ENCODE results near the gene GLIS1. TPM values are rescaled to one million over a fixed set of nuclear protein-coding genes. Genes with fewer than 3 reads are reported as not detected.

The GLIS1 gene
- total RNA-seq, 1 donor from 2014 or later: 17.4 TPM

DNA sequence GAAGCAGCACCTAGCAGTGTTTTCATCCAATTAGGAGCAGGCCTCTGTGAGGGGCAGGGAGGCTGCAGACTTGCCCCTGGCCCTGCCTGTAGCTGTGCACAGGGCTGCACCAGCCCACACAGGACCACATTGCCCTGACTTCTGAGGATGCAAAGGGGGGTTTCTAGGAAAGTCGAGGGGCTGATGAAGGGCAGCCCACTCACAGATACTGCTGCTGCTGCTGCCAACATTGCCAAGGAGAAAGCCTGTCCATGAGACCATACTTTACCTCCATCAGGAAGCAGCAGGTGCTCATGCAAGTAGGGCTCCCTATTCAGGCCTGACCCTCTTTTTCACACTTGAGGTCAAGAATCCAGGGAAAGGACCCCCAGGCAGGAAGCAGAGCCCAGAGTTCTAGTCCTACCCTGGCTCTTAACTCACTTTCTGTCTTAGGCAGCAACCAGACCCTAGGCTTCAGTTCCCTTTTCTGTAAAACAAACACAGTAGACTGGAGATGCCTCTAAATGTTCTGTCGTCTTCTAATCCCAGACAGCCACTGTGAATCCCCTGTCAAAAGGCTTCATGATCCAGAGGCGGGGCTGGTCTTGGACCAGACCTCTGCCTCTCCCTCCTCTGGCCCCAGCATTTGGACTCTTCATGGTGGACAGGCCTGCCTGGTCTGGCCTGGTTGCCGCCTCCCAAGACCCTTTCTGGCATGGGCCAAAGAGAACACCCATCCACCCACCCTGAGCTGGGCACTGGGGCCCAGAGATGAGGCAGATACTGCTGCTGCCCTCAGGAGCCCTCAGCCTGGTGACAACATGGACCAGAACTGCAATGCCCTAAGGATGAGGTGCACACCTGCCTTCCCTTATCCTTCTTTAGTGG, 120.2 kb downstream of the GLIS1 start:
- TF ChIP-seq, protein P1, sequence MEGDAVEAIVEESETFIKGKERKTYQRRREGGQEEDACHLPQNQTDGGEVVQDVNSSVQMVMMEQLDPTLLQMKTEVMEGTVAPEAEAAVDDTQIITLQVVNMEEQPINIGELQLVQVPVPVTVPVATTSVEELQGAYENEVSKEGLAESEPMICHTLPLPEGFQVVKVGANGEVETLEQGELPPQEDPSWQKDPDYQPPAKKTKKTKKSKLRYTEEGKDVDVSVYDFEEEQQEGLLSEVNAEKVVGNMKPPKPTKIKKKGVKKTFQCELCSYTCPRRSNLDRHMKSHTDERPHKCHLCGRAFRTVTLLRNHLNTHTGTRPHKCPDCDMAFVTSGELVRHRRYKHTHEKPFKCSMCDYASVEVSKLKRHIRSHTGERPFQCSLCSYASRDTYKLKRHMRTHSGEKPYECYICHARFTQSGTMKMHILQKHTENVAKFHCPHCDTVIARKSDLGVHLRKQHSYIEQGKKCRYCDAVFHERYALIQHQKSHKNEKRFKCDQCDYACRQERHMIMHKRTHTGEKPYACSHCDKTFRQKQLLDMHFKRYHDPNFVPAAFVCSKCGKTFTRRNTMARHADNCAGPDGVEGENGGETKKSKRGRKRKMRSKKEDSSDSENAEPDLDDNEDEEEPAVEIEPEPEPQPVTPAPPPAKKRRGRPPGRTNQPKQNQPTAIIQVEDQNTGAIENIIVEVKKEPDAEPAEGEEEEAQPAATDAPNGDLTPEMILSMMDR (IDR thresholded peaks at IDR 0.05): no peak
- Mint-ChIP-seq H3K4me3 (ENCODE audit: unreplicated experiment) (no peak overlapping the region), H3K4me1 (ENCODE audit: low read depth) (peaks cover 13% of the 10 kb centered on the region), H3K36me3 (ENCODE audit: low read depth) (no peaks in the 10 kb centered on the region), H3K27ac (ENCODE audit: unreplicated experiment) (no peak overlapping the region), H3K9me3 (ENCODE audit: low read depth) (no peaks in the 10 kb centered on the region), H3K27me3 (ENCODE audit: low read depth) (no peaks in the 10 kb centered on the region)
- peak; percentile 56 for DNase-seq (ENCODE audit: low spot score)

DNA sequence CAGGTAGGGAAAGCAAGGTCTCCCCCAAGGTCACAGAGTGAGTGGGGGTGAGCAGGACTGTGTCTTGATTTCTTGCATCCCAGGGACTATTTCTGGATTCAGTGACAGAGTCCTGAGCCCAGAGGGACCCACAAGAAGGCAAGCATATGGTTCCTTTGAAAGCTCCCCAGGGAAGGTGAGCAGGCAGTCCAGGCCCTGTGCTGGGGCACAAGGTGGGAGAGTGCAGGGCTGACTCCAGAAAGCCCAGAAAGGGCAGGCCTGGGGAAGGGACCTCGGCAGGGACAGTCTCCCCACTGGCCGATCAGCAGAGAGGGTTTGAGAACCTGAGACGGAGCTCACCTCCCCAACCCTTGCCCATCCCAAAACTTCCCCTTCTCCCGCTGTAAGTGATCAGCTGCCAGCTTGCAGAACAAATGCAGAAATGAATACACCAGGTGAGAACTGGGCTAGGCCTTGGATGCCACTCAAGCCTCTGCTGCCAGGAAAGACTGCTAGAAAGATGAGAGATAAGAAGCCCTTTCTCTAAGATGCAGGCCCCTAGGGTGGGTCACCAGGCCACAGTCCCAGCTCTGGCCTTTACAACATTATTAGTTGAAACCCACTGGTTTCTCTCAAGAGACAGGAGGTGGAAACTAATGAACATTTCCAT, 121.0 kb downstream of the GLIS1 start:
- peak; percentile 44 for DNase-seq (ENCODE audit: low spot score)
- H3K9me3 Mint-ChIP-seq (ENCODE audit: low read depth): no peaks in the 10 kb centered on the region
- no peaks in the 10 kb centered on the region for H3K36me3 Mint-ChIP-seq (ENCODE audit: low read depth)
- H3K4me1 Mint-ChIP-seq (ENCODE audit: low read depth): peaks cover 12% of the 10 kb centered on the region
- H3K4me3 Mint-ChIP-seq (ENCODE audit: unreplicated experiment): no peak overlapping the region
- no peaks in the 10 kb centered on the region for H3K27me3 Mint-ChIP-seq (ENCODE audit: low read depth)
- no peak overlapping the region for H3K27ac Mint-ChIP-seq (ENCODE audit: unreplicated experiment)
- TF ChIP-seq, protein P1 (IDR thresholded peaks at IDR 0.05): no peak

DNA sequence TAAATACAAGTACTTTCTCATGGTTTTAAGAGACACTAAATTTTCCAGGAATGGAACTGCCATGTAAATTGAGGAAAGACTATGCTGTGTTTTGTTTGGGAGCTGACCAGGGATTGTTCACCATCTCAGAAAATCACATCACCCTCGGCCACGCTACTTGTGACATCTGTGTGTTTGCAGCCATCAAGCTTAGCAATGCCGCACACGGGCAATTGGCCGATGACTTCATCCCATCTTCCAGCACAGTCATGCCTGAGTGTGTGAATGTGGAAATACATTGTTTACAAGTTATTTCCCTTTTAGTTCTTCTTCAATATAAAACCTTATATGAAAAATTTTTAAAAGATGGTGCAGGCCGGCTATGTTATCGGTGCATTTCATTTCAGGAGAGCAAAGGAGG, 121.6 kb downstream of the GLIS1 start:
- Mint-ChIP-seq H3K4me1 (ENCODE audit: low read depth) (peaks cover 7% of the 10 kb centered on the region), H3K27ac (ENCODE audit: unreplicated experiment) (no peak overlapping the region), H3K4me3 (ENCODE audit: unreplicated experiment) (no peak overlapping the region), H3K9me3 (ENCODE audit: low read depth) (peaks cover 2% of the 10 kb centered on the region), H3K36me3 (ENCODE audit: low read depth) (peaks cover 2% of the 10 kb centered on the region), H3K27me3 (ENCODE audit: low read depth) (no peaks in the 10 kb centered on the region)
- TF ChIP-seq, protein P1 (IDR thresholded peaks at IDR 0.05): no peak
- DNase-seq (ENCODE audit: low spot score): peak; percentile 30

DNA sequence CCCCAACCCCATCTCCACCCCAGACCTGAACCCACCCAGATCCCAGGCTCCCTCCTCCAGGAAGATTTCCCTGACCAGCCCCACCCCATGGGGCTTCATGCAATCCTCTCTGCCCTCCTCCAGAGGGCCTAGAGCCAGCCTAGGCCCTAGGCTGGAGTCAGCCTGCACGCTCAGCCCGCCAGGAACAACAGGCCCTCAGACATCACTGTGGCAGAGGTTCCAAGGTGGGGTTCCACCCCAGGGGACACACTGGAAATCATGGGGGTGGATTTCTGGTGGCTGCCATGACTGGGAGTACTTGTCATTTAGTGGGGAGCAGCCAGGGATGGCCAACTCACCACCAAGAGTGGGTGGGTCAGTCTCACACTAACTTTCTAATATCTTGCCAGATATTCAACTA, 122.0 kb downstream of the GLIS1 start:
- H3K4me3 Mint-ChIP-seq (ENCODE audit: unreplicated experiment): no peak overlapping the region
- H3K27ac Mint-ChIP-seq (ENCODE audit: unreplicated experiment): peak overlapping the region; percentile 8
- H3K4me1 Mint-ChIP-seq (ENCODE audit: low read depth): peaks cover 4% of the 10 kb centered on the region
- peaks cover 2% of the 10 kb centered on the region for H3K36me3 Mint-ChIP-seq (ENCODE audit: low read depth)
- TF ChIP-seq, protein P1 (IDR thresholded peaks at IDR 0.05): peak; percentile 16
- H3K9me3 Mint-ChIP-seq (ENCODE audit: low read depth): peaks cover 2% of the 10 kb centered on the region
- DNase-seq (ENCODE audit: low spot score): peak; percentile 50
- H3K27me3 Mint-ChIP-seq (ENCODE audit: low read depth): no peaks in the 10 kb centered on the region

DNA sequence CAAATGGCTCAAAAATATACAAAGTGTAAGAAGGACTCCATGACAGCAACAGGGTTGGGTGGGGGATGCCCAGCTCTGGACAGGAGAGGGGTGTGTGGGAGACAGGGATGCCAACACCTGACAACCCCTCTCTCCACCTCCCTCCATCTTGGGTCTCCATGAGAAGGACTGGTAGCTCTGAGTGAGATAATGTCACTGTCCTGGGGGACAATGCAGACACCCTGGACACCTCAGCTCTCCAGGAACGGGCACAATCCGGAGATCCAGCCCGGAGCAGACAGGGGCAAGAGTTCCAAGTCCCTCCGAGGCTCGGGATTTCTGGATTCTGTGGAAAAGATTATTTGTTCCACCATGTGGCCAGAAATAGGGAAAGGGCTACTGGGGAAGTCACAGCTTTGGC, 122.5 kb downstream of the GLIS1 start:
- TF ChIP-seq, protein P1 (IDR thresholded peaks at IDR 0.05): no peak
- Mint-ChIP-seq H3K27ac (ENCODE audit: unreplicated experiment) (no peak overlapping the region), H3K27me3 (ENCODE audit: low read depth) (no peaks in the 10 kb centered on the region), H3K4me3 (ENCODE audit: unreplicated experiment) (no peak overlapping the region), H3K4me1 (ENCODE audit: low read depth) (peaks cover 4% of the 10 kb centered on the region), H3K36me3 (ENCODE audit: low read depth) (peaks cover 5% of the 10 kb centered on the region), H3K9me3 (ENCODE audit: low read depth) (peaks cover 6% of the 10 kb centered on the region)
- DNase-seq (ENCODE audit: low spot score): peak; percentile 59
